Measurements from ENCODE around the gene INPP4A.

INPP4A gene

DNA sequence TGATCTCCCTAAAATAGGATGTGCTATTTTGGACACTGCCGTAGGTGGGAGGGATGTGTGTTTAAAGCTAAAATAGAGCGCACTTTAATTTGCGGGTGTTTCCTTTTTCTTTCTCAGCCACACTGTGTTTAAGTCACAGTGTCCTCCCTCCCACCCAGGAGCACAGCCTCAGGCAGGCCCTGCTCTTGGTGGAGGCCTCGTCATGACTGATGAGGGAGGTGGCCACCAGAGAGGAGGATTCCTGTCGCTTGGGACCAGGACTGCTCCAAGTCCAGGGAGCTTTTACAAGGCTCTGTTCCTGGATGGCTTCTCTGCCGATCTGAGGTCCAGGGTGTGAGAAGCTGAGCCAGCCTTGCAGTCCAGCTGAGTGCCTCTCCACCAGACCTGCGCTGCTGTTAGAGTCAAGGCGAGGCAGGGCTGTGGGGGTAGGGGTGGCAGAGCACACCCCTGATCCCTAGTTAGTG is 33.5 kb downstream of the INPP4A start:
- DNase-seq, result no peak

DNA sequence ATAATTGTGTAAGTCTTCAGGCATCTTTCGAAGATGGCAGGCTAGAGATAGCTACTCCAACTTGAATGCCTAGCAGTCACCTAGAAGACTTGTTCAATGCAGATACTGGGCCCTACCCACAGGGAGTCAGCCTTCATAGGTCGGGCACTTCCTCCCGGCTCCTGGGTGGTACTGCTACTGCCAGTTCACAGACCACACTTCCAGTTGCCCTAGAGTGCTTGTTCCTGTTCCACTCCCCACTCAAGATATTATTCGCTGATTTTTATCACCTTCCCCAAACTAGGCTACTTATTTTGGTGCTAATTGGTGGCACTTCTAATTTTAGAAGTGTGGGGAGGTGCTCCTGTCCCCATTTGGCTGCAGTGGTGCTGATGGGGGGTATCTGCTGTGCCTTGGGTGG is 34.2 kb downstream of the INPP4A start:
- DNase-seq, result peak; percentile 20

DNA sequence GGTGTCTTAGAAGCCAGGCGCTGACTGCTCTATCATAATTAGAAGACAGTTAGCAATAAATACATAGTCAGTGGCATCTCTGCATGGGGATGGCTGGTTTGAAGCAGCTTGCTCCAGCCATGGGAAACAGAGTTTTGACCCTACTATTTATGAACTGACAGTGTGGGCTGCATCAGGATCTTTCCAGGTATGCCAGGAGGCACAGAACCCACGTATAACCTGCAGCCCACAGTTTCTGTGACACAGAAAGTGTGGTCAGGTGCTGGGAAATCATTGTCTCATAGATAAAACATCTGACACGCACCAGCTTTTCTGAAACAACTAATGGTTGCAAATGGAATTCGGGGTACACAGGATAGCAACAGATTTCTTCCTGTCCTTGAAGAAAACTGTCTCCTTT is 34.7 kb downstream of the INPP4A start:
- DNase-seq, result no peak

DNA sequence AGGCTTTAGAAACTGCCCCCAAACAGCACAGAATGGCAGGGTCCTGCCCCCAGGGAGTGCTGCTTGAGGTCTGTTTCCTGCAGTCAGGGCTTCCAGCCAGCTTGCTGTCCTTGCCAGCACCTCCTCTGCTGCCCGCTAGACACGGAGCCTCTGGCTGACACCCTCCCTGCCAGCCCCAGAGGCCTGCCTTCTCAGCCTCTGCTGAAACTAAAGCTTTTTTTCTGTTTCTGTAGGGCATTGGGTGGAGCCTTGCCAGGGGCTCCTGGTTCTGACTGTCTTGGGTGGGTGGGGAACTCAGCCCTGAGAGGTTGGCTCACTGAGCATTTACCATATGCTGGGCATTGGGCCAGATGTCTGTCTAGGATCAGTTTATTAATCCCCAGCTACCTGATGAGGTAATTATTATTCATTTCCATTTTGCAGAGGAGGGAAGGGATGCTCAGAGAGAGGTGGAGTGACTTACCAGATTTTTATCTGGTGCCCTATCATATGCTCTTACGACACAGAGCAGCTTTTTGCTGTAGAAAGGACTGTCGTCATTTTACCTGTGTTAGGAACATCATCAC is 35.4 kb downstream of the INPP4A start:
- DNase-seq, result peak; percentile 34

DNA sequence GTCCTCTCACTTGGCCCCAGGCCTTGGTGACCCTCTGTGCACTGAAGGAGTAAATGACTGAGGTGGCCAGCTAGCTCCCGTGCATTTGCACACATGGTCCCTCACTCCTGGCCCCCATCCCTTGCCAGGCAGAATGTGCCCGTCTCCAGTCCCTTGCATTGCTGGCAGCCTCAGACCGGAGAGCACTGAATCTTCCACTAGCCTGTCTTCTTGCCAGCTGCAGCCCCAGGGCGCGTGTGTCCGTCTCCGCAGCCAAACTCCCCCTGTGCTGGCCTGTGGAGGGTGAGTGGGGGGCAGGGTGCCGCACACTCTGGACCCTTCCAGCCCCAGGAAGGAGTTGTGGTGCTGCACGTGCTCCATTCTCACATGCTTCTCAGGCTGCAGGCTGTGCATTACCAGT is 35.9 kb downstream of the INPP4A start:
- DNase-seq, result no peak

DNA sequence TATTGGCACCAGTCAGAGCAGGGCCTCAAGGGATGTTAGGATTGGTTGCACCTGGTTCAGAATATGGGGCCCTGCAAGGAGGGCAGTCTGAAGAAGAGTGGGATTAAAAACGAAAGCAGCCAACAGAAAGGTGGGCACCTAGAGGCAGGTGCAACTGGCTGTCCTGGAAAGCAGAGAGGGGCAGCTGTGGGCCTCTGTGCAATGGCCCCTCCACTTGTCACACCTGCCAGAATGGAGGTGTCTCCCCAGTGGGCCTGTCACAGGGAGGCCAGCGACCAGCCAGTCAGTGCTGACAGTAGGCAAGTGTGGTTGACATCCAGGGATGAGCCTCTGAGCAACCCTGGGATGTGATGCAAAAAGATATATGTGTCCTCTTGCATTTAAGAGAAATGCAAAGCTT is 37.7 kb downstream of the INPP4A start:
- no peak for DNase-seq

DNA sequence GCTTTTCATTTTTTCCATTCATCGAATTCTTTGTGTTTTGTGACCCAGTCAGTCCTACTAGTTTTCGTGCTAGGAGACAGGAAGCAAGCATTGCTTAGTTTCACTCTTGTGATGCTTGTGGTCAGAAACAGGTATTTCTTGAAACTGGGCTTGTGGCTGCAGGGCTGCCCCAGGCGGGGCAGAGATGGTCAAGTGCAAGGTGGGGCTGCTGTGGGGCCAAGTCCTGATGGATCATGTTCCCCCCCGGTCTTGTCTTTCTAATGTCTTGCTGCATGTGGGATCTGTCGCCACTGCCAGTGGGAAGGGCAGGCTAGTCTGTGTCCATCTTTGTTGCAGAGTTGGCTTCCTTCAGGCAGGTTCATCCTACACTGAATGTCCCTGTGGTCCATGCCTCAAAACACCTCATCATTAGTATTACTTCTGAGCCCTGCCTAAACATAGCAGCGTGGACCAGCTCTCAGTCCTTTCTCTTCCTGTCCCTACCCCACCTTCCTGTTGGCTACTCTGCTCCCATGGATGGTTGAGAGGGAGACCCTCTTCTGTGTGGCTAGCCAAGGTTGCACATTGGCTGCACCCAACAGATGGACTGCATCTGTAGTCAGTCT is 38.7 kb downstream of the INPP4A start:
- no peak for DNase-seq

DNA sequence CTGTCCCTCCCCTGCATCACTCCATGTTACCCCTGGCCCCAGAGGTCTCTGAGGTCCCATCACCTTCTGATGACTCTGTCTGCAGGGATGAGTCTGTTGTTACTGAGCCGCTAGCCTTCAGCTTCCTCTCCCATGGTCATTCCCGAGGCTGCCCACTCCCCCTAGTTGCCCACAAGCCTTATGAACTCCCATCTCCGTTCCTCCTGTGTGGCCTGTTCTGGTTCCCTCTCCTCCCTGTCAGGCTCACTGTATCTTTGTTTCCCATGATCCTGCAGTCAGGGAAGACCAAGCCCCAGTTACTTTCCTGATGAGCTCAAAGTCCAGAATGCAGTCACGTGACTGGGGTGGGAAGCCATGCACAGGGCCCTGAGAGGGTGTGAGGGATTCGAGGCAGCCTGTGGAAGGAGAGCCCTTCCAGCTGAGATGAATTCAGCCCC is 39.5 kb downstream of the INPP4A start:
- DNase-seq, result no peak

DNA sequence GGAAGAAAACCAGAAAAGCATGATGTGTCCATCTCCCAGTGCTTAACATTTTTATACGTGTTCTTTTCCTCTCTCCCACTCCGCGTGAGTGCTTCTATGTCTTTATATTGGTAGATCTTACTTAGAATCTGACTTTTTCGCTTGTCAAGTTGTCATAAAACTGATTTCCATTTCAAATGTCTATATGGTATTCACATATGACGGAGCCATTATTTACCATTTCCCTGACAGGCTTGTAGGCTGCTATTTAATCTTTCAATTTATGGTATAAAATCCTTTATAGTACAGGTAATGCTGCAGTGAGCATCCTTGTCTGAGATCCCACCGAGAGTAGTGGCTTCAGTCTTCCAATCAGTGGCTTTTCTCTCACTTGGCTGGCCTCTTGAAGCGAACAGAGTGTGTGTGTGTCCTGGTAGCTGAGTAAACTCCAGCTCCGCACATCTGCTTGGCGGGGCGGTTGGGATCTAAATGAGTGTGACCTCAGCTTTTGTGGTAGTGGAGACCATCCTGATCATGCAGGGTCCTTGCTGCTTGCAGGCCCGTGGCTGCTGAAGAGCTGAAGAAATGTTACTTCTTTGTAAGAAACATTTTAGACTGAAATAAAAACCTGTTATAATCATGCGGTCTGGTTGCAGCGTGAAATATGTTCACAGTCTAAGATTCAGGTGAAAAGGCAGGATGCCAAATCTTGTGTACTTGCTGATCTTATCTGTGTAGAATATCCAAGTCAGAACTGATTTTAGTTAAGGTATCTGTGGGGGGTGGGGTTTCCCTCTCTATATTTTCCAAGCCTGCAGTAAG is 40.2 kb downstream of the INPP4A start:
- no peak for DNase-seq

DNA sequence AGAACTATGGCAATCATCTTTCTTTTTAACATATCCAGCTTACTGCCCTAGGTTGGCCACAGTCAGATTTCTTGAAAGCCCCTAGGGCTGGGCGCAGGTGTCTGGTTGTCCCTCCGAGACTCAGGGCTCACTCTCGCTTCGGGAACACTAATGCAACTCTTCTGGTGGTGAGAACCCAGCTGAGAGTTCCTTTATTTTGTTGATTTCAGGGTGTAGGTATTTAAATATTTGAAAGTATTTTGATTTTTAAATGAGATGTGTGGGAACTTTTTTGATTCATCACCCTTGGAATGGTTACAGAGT is 40.7 kb downstream of the INPP4A start:
- no peak for DNase-seq

DNA sequence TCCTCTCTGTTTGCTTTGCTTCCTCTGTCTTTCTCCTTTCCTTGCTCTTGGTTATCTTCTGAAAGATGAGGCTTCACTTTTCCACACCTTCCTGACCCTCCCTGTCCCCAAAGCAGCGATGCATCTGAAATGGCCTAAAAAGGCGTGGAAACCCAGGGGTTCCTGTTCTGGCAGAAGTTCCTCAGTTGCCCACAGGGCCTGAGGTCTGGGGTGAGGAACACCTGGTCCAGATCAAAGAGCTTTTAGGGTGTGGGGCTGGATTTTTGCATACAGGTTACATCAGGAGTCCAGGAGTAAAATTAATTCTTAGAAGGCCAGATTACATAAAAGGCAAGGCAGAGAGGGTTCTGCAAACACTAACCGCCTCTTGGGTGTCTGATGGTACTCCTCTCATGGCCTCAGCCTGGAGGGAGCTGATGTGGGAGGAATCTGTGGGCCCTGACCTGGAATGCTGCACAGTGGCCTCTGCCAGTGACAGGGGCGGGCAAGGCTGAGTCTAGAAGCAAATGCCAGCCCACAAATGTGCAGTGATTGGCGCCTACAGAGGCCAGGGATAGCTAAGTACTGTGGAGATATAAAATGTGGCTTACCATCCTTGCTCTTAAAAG is 41.8 kb downstream of the INPP4A start:
- no peak for DNase-seq

DNA sequence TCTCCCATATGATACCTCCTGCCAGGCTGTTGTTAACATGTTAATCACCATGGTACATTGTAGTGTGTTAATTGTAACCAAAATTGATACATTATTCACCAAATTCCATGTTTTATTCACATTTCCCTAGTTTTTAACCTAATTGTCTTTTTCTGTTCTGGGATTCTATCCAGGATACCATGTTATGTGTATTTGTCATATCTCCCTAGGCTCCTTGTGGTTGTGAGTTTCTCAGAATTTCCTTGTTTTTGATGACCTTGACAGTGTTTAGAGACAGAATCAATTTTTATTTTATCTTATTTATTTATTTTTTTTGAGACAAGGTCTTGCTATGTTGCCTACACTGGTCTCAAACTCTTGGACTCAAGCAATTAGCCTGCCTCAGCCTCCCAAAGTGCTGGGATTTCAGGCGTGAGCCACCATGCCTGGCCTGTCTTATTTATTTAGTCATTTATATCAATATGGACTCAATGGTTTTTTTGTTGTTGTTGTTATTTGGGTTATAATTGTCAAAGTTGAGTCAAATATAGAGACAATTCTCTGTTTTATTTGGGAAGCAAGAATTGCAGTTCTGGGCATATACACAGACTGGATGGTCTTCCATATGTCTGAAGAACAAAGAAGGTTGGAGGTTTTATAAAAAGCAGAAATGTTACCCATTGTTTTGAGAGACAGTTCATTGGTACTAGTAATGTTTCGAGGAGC is 42.6 kb downstream of the INPP4A start:
- DNase-seq, result no peak

DNA sequence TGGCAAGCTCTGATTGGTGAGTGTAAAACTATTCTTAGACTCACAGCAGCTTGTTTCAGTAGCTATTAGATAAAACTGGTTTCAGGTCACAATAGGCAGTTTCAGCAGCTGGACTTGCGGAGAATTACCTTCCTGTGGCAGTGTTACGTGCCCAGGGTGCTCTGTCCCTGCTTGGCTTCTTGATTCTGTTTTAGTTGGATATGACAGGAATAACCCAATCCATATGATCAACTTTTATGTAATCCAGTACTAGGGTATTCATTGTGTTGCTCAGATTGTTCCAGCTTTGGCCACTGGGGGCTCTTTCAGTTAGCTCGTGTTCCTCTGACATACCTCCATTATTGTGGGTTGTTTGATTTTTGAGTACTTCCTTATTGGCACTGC is 43.1 kb downstream of the INPP4A start:
- peak; percentile 54 for DNase-seq

DNA sequence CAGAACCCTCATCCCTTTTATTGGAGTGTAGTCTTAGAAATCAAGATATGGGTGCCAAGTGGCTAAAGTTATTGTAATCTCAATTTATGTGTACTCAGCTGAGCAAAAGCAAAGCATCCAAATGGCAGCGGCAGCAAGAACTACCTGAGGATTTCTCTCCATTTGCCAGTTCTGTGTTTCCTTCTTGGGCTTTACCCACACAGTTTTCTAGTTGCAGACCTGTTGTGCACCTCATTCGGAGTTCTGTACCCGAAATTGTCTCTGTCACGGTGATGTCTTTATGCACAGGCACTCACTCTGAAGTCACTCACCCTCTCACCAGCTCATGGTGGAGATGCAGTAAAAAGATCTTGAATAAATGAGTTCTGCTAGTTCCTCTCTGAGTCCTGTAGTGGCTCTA is 43.6 kb downstream of the INPP4A start:
- DNase-seq, result no peak

DNA sequence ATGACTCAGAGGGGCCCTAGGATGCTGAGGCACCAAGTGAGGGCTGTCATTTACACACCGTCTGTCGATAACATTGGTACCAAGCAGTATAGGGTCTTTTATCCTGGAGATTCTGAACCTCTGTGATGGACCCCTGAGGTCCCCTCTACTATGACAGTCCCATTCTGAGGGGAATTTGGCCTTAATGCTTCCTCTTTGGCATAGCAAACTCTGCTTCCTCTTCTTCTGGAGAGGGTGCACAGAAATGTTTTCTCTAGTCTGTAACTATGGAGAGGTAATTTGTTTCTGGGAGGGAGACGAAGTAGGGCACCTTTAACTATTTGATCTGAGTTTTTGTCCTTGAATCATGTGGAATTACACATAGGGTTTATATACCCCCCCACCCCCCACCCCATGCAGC is 44.8 kb downstream of the INPP4A start:
- no peak for DNase-seq

DNA sequence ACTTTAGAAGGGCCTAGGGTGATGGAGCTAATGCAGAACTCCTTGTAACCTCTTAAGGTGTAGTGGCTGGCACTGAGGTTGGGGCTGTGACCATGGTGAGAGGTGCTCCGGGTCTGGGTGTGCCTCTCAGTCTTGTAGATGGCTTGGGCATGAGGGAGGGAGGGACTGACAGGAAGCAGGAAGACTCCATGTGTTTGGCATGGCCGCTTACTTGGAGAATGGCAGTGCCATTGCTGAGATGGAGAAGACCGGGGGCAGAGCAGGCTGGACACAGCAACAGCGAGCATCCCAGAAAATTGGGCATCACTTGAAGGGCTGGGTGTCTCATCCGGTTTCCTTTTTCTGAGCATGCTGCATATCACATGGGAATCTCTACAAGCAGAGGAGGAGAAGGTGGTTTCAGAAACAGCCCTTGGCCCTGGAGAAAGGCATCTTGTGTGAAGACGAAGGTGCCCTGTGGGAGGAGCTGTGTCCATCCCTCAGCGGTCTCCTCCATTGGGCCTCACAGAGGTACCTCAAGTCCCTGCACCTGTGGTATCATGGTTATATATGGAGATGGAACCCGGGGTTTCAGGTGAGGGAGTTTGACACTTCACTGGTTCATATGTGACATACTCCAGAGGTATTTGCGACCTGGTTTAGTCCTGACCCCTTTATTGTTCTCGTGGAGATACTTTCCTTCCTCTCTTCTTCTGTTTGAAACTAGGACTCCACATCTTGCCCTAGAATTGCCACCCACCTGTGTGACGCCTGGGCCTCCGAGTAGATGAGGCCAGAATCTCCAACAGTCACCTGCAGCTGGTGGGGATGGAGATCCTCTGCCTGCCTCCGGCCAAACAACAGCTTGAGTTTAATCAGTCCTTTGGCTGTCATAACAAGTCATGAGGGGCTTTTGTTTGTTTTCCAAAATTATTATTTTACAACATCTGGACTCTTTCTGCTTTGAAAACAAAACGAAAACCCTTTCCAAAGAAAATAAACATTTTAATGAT is 45.6 kb downstream of the INPP4A start:
- no peak for DNase-seq

DNA sequence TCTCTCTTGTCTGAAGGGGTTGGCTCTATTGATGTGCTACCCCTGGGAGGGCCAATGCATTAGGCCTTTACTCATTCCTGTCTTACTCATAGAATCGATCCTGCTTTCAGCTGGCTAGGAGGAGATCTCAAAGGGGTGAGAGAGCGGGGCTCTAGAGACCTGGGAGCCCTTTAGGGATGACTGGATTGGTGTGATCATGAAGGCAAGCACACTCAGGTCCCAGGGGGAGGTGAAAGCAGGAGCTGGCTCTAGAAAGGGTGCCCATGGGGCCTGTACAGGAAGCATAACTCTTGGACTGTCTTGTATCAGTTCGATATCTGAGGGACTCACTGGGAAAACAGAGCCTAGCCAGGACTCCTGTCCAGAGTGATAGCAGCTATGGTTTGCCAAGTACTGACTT is 47.8 kb downstream of the INPP4A start:
- no peak for DNase-seq

DNA sequence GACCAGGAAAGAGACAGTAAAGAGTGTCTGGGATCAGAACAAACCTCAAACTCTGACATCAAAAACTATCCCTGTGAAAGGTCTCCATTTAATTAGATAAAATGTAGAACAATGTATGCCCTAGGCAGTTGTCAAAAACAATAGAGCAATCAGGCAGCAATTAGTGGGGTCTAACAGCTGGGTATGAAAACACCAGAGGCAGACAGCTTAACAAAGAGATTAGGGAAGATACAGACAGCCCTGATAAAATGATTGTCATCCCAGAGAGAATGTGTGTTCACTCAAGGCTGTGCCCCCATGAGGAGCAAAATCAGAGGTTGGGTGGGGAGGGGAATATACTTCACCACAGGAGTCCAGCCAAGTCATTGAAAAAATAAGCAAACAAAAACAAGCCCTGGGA is 50.0 kb downstream of the INPP4A start:
- no peak for DNase-seq

DNA sequence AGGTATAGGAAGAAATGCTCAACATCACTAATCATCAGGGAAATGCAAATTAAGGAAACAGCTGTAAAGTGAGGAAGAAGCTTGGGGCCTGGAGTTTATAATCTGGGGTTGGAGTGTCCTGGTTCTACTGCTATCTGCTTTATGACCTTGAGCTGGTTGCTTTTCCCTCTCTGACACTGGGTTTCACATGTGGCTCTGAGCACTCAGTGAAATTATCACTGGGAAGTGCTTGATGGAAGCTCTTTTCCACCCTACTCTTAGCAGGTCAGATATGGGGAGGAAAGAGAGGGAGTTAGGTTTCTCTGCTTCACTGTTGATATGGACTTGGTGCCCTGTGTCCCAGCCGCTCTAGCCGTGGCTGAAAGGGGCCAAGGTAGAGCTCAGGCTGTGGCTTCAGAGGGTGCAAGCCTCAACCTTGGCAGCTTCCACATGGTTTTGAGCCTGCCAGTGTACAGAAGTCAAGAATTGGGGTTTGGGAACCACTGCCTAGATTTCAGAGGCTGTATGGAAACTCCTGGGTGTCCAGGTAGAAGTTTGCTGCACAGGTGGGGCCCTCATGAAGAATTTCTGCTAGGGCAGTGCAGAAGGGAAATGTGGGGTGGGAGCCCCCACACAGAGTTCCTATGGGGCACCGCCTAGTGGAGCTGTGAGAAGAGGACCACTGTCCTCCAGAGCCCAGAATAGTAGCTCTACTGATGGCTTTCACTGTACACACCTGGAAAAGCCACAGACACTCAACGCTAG is 52.3 kb downstream of the INPP4A start:
- DNase-seq, result no peak

DNA sequence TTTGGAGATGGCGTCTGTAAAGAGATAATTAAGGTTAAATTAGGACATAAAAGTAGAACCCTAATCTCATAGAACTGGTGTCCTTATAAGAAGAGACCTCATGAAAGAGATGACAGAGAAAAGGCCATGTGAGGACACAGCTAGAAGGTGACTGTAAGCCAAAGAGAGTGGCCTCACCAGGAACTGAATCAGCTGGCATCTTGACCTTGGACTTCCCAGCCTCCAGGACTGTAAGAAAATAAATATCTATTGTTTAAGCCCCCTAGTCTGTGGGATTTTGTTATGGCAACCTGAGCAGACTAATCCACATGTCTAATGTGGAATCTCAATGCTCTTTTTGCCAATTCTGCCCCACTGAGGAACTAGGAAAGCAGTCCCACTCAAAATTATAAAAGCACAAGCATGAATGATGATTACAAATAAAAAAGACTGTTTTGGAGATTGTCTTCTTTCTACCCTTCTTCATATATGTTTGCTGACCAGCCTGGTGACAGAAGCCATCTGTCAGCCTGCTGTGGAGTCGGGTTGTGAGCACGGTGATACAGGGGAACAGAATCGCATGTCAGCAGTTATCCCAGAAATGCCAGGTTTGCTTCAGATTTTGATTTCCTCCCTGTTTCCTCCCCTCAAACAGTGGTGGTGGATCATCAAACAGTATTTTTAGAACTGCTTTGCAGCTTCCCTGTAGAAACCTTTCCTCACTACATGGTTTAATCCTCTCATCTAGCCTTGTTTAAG is 54.2 kb downstream of the INPP4A start:
- DNase-seq, result no peak

DNA sequence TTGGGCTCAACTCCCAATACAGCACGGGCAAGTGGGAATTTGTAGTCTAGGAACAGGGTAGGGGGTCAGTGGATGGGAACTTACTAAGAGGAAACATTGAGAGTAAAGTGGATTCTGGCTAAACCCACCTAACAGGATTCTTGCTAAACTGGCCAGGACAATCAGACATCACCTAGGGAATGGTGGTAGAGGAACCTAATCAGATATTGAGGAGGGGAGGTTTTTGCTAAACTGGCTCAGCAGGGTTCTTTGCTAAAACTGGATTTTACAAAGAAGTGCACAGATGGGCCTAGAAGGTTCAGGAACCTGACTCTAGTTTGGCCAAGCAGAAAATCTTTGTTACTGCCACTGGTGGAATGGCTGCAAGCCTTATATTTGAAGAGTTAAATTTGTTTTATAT is 55.9 kb downstream of the INPP4A start:
- no peak for DNase-seq

All from activated CD4-positive, alpha-beta T cell treated with anti-CD3 and anti-CD28 coated beads, Interleukin-2, amount 50 U/mL, for 1 hour (primary cell).